Esophagus squamous epithelium (tissue), 5 donors: Measurements from ENCODE around the gene GABRB2. TPM values are rescaled to one million over a fixed set of nuclear protein-coding genes. Genes with fewer than 3 reads are reported as not detected.

Experiments
- DNase-seq: peaks from one replicate; lab custom pipeline; 2025; lab: John Stamatoyannopoulos, UW
- H3K27ac ChIP-seq, 4 donors: fragments of 200-600 bp; sonication (generic); one replicate each; pipeline ENCODE4 v1.5.1; 2016 to 2019; ENCODE audit warnings: mild to moderate bottlenecking in 1 of 4
- H3K27me3 ChIP-seq, 4 donors: fragments of 200-600 bp; sonication (generic); 1 replicate in 3 of 4; 2 replicates in 1 of 4; pipeline versions ENCODE4 v1.5.1 to v1.6.0; 2017 to 2021; ENCODE audit warnings: antibody characterized with exemption in 1 of 4
- H3K36me3 ChIP-seq, 3 donors: fragments of 200-600 bp; sonication (generic); one replicate each; pipeline ENCODE4 v1.5.1; 2016 to 2019
- H3K4me1 ChIP-seq, 3 donors: fragments of 200-600 bp; sonication (generic); one replicate each; pipeline ENCODE4 v1.5.1; 2017 to 2019
- H3K4me3 ChIP-seq, 4 donors: fragments of 200-600 bp; sonication (generic); 1 replicate in 3 of 4; 2 replicates in 1 of 4; pipeline ENCODE4 v1.5.1; 2016 to 2019; ENCODE audit warnings: mild to moderate bottlenecking in 2 of 4, moderate library complexity in 1 of 4
- H3K9me3 ChIP-seq, 3 donors: fragments of 200-600 bp; sonication (generic); one replicate each; pipeline ENCODE4 v1.5.1; 2016 to 2019
- POLR2A ChIP-seq, 4 donors: fragments of 450-650 bp; IDR thresholded peaks; one replicate each; pipeline ENCODE4 v1.6.1; 2017; ENCODE audit warnings: antibody characterized with exemption in 4 of 4, mild to moderate bottlenecking in 4 of 4, moderate library complexity in 3 of 4
- WGBS, 2 donors: methylation state at CpG; one replicate each; pipeline ENCODE4 v1.1.5; 2018; 5-methylcytosine and 5-hydroxymethylcytosine counted together
- intact Hi-C: fragments of 100-400 bp; cut with DNase I; formaldehyde crosslinking; loops from one replicate; pipeline ENCODE4 v1.15.0; 2022
- total RNA-seq, 4 donors: library from RNA; depleted of rRNA; stranded (reverse); fragments of >200 nt; gene quantifications; one replicate each; pipeline ENCODE4 v1.1.0, GENCODE V29; 2016
- TF ChIP-seq, protein P1 (sequence below), 6 experiments: fragments of 450-650 bp in 4 of 6; fragments of 200-600 bp in 2 of 6; sonication (generic) in 2 of 6; IDR thresholded peaks; one replicate each; pipeline ENCODE4 v1.5.1; 2016 to 2019; ENCODE audit warnings: antibody characterized with exemption in 6 of 6, mild to moderate bottlenecking in 4 of 6, moderate library complexity in 4 of 6
- donor health status: DM: yes; HTN: yes; CAD: no.

The GABRB2 gene
- total RNA-seq, 4 donors from 2014 or later = 0.19 to 0.47 TPM; not detected in 2

DNA sequence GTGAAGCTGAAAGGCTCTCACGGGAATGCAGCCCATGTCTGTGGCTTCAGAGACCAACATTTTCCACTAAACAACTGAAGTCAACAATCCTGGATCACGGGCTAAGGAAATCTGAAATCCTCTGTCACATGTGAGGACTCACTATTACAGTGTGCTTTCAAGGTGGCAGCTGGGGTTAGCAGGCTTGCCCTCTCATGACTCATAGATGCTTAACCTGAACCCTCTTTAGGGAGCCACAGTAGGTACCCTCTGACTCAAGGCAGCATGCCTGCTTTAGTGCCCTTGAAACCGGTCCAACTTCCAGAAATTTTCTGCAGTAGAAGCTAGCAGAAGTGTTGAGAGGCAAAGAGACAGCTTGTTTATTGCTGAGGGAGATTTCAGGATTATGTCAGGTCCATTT lies 232.5 kb downstream of the GABRB2 start:
- no peak for DNase-seq
- Histone ChIP-seq H3K9me3 (no peaks in the 10 kb centered on the region), H3K4me1 (no peaks in the 10 kb centered on the region), H3K4me3 (no peak overlapping the region), H3K36me3 (no peaks in the 10 kb centered on the region), H3K27ac (no peak overlapping the region), H3K27me3 (no peaks in the 10 kb centered on the region)
- 30 to 50% methylated on average over 2 to 3 of the region's 3 CpGs for WGBS, 2 donors
- intact Hi-C loops = no loop called here
- TF ChIP-seq, protein P1, sequence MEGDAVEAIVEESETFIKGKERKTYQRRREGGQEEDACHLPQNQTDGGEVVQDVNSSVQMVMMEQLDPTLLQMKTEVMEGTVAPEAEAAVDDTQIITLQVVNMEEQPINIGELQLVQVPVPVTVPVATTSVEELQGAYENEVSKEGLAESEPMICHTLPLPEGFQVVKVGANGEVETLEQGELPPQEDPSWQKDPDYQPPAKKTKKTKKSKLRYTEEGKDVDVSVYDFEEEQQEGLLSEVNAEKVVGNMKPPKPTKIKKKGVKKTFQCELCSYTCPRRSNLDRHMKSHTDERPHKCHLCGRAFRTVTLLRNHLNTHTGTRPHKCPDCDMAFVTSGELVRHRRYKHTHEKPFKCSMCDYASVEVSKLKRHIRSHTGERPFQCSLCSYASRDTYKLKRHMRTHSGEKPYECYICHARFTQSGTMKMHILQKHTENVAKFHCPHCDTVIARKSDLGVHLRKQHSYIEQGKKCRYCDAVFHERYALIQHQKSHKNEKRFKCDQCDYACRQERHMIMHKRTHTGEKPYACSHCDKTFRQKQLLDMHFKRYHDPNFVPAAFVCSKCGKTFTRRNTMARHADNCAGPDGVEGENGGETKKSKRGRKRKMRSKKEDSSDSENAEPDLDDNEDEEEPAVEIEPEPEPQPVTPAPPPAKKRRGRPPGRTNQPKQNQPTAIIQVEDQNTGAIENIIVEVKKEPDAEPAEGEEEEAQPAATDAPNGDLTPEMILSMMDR (IDR thresholded peaks at IDR 0.05) = no peak
- no peak for TF ChIP-seq POLR2A (IDR thresholded peaks at IDR 0.05)

DNA sequence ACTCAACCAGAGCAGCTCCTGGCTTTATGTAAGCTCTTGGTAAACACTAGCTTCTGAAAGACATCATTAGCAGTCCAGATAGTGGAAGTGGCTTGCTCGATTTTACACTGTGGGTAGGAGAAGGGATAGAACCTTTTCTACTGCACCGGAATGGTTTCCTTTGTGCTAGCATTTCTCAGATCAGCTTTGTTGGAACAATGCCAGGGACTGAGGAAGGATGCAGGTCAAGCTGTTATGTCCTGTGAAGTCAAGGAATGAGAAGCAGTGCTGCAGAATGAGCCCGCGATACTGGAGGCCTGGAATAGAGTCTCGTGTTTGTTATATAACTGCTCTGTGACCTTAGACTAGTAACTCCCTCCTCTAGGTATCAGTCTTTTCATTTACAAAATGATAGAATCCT lies 233.6 kb downstream of the GABRB2 start:
- no peak for DNase-seq
- H3K4me1 ChIP-seq = no peaks in the 10 kb centered on the region
- H3K27me3 ChIP-seq = no peaks in the 10 kb centered on the region
- no peaks in the 10 kb centered on the region for H3K9me3 ChIP-seq
- WGBS, 2 donors = 45 to 55% methylated on average over 5 of the region's 5 CpGs
- H3K36me3 ChIP-seq = no peaks in the 10 kb centered on the region
- H3K4me3 ChIP-seq = no peak overlapping the region
- TF ChIP-seq, protein P1 (IDR thresholded peaks at IDR 0.05) = no peak
- no peak for TF ChIP-seq POLR2A (IDR thresholded peaks at IDR 0.05)
- H3K27ac ChIP-seq = no peak overlapping the region
- intact Hi-C loops = no loop called here

DNA sequence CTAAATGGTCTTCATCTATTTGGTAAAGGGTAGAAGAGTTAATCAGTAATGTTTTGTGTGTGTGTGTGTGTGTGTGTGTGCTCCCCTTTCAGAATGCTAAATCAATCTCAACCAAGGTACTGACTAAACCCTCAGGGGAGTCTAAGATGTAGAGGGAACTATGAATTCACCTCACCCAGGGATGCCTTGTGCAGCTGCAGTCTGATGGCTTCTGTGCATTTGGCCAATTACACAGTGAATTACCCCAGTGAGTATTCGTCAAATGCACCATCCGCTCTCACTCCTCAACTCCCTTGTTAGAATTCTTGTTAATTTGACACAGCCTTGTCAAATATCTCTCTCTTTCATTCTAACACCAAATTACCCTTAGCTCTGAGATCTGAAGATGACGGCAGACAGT lies 234.6 kb downstream of the GABRB2 start:
- no peaks in the 10 kb centered on the region for H3K9me3 ChIP-seq
- no peaks in the 10 kb centered on the region for H3K4me1 ChIP-seq
- 72 to 79% methylated on average over 3 of the region's 3 CpGs for WGBS, 2 donors
- intact Hi-C loops = no loop called here
- H3K27ac ChIP-seq = no peak overlapping the region
- no peaks in the 10 kb centered on the region for H3K36me3 ChIP-seq
- no peaks in the 10 kb centered on the region for H3K27me3 ChIP-seq
- DNase-seq = no peak
- TF ChIP-seq, protein P1 (IDR thresholded peaks at IDR 0.05) = no peak
- no peak for TF ChIP-seq POLR2A (IDR thresholded peaks at IDR 0.05)
- no peak overlapping the region for H3K4me3 ChIP-seq

DNA sequence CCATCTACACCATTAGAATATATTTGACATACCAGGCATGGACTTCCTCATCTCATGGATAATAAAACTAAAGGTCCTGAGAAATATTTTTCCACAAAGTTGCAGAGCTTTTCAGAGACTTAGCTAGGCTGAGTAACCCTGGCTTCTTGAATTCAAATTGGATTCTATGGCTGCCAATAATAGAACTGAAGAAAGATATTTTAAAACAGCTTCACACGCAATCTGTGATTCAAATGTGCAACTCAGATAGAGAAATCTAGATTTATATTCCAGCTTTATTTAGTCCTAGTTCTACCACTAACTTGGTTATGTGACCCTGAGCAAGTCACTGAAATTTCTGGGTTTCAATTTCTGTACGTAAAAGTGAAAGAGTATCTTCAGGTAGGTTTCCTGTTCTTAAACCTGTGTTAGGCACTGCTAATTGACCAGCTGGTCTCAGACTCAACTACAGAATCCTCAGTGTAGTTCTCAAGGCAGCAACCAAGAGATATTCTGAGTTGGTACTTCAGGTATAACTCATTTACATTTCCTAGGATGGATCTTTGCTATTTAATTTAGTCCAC lies 235.3 kb downstream of the GABRB2 start:
- 79 to 89% methylated on average over 2 of the region's 2 CpGs for WGBS, 2 donors
- intact Hi-C loops = no loop called here
- TF ChIP-seq, protein P1 (IDR thresholded peaks at IDR 0.05) = no peak
- no peak for TF ChIP-seq POLR2A (IDR thresholded peaks at IDR 0.05)

DNA sequence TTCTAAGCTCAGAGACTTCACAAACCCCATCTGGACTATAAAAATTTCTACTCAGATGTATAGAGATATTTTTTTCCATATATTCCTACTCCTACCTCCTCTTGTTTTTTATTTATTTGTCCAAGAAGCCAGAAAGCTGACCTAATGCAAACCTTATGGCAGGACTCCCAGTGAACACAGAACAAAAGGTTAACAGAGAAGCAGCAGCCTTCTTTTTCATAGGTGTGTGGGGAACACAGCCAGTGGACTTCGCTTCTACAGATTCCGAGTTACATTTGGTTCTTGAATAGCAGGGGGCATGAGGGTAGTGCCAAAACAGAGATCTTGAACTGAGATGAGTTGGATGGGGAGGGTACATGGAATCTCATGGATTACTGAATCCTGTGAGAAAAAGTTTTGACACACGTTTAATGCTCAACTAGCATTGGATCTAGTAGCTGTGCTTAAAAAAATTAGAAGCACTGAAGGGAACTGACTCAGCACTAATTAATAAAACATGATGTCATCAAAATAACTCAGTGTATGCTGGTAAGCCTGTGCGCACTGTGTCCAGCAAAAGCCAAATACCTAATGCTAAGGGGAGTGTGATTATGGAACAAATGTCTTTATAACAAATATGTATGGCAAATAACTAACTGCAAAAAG lies 240.1 kb downstream of the GABRB2 start:
- no peaks in the 10 kb centered on the region for H3K27me3 ChIP-seq
- TF ChIP-seq POLR2A (IDR thresholded peaks at IDR 0.05) = no peak
- TF ChIP-seq, protein P1 (IDR thresholded peaks at IDR 0.05) = no peak
- intact Hi-C loops = no loop called here
- H3K9me3 ChIP-seq = no peaks in the 10 kb centered on the region
- H3K36me3 ChIP-seq = no peaks in the 10 kb centered on the region
- no peak overlapping the region for H3K27ac ChIP-seq
- no peak for DNase-seq
- H3K4me1 ChIP-seq = no peaks in the 10 kb centered on the region
- no peak overlapping the region for H3K4me3 ChIP-seq
- WGBS, 2 donors = 73 to 79% methylated on average over 4 of the region's 4 CpGs

More for the DNA sequence above, 235.3 kb downstream of the GABRB2 start:
- H3K4me3 ChIP-seq = no peak overlapping the region
- H3K27me3 ChIP-seq = no peaks in the 10 kb centered on the region
- H3K4me1 ChIP-seq = no peaks in the 10 kb centered on the region
- H3K27ac ChIP-seq = no peak overlapping the region
- no peaks in the 10 kb centered on the region for H3K36me3 ChIP-seq
- no peaks in the 10 kb centered on the region for H3K9me3 ChIP-seq
- no peak for DNase-seq
